ENCODE measurements around the gene EPHA7. TPM values are rescaled to one million over a fixed set of nuclear protein-coding genes. Genes with fewer than 3 reads are reported as not detected.

EPHA7 gene
- total and polyA plus RNA-seq, 2 of the 4 experiments (the other 2 are of a cell fraction): not detected

DNA sequence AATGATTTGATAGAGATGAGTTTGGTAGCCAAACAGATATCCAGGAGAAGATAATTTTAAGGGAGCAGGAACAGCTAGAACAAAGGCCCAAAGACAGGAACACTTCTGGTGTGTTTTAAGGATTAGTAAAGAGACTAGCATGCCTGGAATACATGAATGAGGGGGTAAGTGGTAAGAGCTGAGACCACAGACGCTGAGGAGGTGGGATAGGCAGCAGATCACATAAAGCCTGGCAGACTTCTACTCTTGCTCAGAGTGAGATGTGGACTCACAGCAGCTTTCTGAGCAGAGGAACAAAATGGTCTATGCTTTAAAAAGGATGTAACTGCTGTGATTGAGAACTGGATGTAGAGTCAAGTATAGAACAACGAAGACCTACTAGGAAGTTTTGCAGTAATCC, 100.1 kb downstream of the EPHA7 start:
- DNase-seq (no peak), ATAC-seq (ENCODE audit: low read depth) (no peak)
- no peak overlapping the region for H2AK5ac ChIP-seq (ENCODE audit: low read depth, low read length)
- no peak overlapping the region for H3K18ac ChIP-seq (ENCODE audit: low read depth, low read length)
- no peak overlapping the region for H4K5ac ChIP-seq (ENCODE audit: low read depth, low read length)
- H2AFZ ChIP-seq (replicated peaks; ENCODE audit: low read length, poor library complexity): no peak overlapping the region
- no TSS peak for BruUV-seq (replicated peaks)
- no peak overlapping the region for H2BK5ac ChIP-seq (ENCODE audit: low read depth, low read length, poor library complexity, severe bottlenecking)
- H3K4me3 ChIP-seq (ENCODE audit: insufficient read depth, low read depth, low read length): no peak overlapping the region
- TF ChIP-seq FOS (IDR thresholded peaks at IDR 0.05; ENCODE audit: low read depth, low read length) (no peak), NFE2L2 (IDR thresholded peaks at IDR 0.05; ENCODE audit: low read depth, low read length) (no peak), CHD1 (IDR thresholded peaks at IDR 0.05; ENCODE audit: low read depth, low read length) (no peak), MAZ (IDR thresholded peaks at IDR 0.05; ENCODE audit: borderline replicate concordance, low read depth, low read length) (no peak)
- TF ChIP-seq, protein P1, sequence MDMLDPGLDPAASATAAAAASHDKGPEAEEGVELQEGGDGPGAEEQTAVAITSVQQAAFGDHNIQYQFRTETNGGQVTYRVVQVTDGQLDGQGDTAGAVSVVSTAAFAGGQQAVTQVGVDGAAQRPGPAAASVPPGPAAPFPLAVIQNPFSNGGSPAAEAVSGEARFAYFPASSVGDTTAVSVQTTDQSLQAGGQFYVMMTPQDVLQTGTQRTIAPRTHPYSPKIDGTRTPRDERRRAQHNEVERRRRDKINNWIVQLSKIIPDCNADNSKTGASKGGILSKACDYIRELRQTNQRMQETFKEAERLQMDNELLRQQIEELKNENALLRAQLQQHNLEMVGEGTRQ (IDR thresholded peaks at IDR 0.05; ENCODE audit: low read depth, low read length): no peak
- H3K56ac ChIP-seq (ENCODE audit: extremely low read depth, insufficient read depth, low read length): no peak overlapping the region
- no peak overlapping the region for H4K8ac ChIP-seq (ENCODE audit: low read depth in 2 of 2, low read length in 2 of 2)
- no peak overlapping the region for H3K23ac ChIP-seq (ENCODE audit: low read depth, low read length)
- no peak overlapping the region for H3K4ac ChIP-seq (ENCODE audit: low read depth, low read length)
- no peaks in the 10 kb centered on the region for H3K79me1 ChIP-seq (ENCODE audit: low read depth in 1 of 2, low read length in 2 of 2)
- dilution Hi-C loops (cut with HindIII; ENCODE audit: low sequenced_read_pairs, unreplicated experiment): no loop called here
- in situ Hi-C loops (cut with MboI; ENCODE audit: low sequenced_read_pairs): no loop called here
- H3K4me2 ChIP-seq (ENCODE audit: low read depth, low read length): no peak overlapping the region
- H3K14ac ChIP-seq (replicated peaks; ENCODE audit: low read depth, low read length): no peak overlapping the region
- no peaks in the 10 kb centered on the region for H3K9me1 ChIP-seq (ENCODE audit: insufficient read depth, low read length)
- no peak overlapping the region for H2BK120ac ChIP-seq (ENCODE audit: low read depth, low read length)
- H3K27ac ChIP-seq (ENCODE audit: insufficient read depth, low read length): no peak overlapping the region
- WGBS, 2 experiments (ENCODE audit: extremely low coverage in 2 of 2, insufficient read length in 1 of 2): no CpG with 5 or more reads among the region's 2 CpGs
- no peaks in the 10 kb centered on the region for H3K27me3 ChIP-seq (ENCODE audit: control insufficient read depth, insufficient read depth, low read length)
- H2BK15ac ChIP-seq (ENCODE audit: low read depth, low read length): no peak overlapping the region
- H4K91ac ChIP-seq (ENCODE audit: insufficient read depth, low read depth, low read length): no peak overlapping the region
- H3K9me3 ChIP-seq (ENCODE audit: control insufficient read depth, insufficient read depth, low read length): no peaks in the 10 kb centered on the region
- no peaks in the 10 kb centered on the region for H4K20me1 ChIP-seq (ENCODE audit: insufficient read depth, low read length)
- no peak overlapping the region for H3K9ac ChIP-seq (ENCODE audit: low read depth, low read length)
- no peaks in the 10 kb centered on the region for H3K4me1 ChIP-seq (ENCODE audit: control insufficient read depth, insufficient read depth, low read length)
- CTCF ChIA-PET: no interaction called here
- no peak overlapping the region for H2BK20ac ChIP-seq (ENCODE audit: low read depth, low read length)
- no peaks in the 10 kb centered on the region for H3K36me3 ChIP-seq (ENCODE audit: control insufficient read depth, insufficient read depth, low read length)
- POLR2A ChIA-PET (ENCODE audit: unreplicated experiment): no interaction called here
- no peak overlapping the region for H2AK9ac ChIP-seq (replicated peaks; ENCODE audit: low read depth, low read length, poor library complexity)
- intact Hi-C loops (cut with micrococcal nuclease): no loop called here
